NOMO-1 treated with dmso at 0.1 percent for 144 hours (cell line): ENCODE results near the gene VSIG10L.

Experiments
- DNase-seq: peaks from one replicate; lab custom pipeline; 2025; ENCODE audit not compliant: unreplicated experiment; lab: John Stamatoyannopoulos, UW

VSIG10L gene

GRCh38 chr19:51341976-51342580 lies at the start of gene VSIG10L:
VSIG10L (minus strand) TSS chr19:51342139; CDS start chr19:51342124, 15 bp downstream.
- no peak for DNase-seq

- no peak for DNase-seq
Observed at GRCh38 chr19:51391073-51391611, 49.2 kb upstream of the VSIG10L start.

- DNase-seq = no peak
Observed at GRCh38 chr19:51389143-51389542, 47.2 kb upstream of the VSIG10L start.

DNA sequence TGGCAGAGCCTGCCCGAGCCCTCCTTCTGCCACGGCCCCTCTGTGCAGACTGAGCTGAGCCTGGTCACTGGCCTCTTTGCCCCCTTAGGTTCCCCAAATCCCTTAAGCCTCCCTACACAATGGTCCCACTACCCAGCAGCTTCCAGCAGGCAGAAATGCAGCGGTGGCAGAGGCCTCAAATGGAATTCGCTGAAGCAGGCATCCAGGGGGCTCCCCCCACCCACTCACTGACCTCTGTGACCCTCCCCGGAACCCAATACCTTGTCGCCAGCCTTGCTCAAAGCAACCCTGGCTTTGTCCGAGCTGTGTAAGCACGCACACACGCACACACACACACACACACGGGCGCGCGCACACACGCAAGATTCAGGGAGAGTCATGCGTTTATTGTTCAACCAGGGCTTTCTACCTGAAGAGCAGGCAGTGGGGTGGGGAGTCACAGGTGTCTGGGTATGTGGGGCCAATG lies 46.0 kb upstream of the VSIG10L start, which contains the start of gene LIM2:
TSS of gene LIM2 (minus strand) at position 51 of the 466 bp plus-strand sequence. CDS start 531 bp downstream, outside the sequence.
- DNase-seq = no peak

DNA sequence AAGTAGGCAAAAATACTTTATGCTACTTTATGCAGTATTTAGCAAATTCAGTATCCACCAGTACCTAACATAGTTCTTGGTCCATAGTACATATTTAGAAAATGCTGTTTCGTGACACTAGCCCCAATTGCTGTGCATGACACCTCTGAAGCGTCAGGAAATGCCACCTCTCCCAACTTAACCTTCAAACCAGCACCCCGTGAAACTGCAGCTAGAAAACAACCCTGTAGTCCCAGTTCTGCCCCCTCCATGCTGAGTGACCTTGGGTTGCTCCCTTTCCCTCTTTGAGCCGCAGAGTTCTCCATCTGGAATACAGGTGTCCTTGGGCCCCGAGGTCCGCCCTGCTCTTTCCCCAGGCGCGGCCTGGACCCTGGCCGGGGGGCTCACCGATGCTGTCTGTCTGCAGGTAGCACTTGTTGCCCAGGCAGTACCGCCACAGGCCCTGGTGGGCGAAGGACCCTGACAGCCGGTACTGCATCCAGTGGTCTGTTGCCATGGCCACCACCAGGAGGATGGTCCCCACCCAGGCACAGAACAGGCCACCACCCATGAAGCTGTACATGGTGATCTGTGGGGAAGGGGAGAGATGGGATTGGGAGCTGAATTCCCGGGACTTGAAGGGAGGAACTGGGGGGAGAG lies 45.1 kb upstream of the VSIG10L start:
- DNase-seq = no peak

DNA sequence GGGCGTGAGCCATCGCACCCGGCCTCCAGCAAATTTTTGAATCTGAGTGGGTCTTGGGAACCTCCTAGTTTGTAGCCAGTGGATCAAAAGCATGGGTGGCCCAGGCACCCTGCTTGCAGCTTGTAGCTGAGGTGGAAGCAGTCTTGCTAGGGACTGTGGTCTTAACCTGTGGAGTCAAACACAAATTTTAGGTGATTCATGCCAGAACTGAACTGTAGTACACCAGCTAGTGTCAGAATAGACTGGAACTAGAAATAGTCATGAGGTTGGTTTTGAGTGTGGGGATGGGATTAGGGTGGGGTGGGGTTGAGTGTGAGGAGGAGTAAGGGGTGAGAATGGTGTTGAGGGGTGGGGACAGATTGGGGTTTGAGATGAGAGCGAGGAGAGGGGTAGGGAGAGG lies 40.1 kb upstream of the VSIG10L start:
- no peak for DNase-seq

GRCh38 chr19:51380379-51380778 lies 38.4 kb upstream of the VSIG10L start:
- DNase-seq = no peak

DNA sequence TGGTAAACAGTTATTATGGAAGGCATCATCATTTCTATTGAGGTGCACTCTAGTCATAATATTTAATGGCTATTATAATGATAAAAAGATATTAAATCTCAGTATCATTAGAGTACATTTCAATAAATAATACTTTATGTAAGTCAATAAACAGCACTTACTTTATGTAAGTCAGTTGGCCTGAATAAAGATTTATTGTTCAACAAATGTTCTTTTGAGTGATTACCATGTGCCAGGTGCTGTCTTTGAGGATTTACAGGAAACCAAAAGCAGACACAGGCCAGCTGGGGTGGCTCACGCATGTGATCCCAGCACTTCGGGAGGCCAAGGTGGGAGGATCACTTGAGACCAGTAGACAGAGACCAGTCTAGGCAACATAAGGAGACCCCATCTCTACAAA lies 35.5 kb upstream of the VSIG10L start:
- DNase-seq = no peak

GRCh38 chr19:51375504-51376221 lies 33.7 kb upstream of the VSIG10L start:
- no peak for DNase-seq

GRCh38 chr19:51372649-51373504 lies 30.9 kb upstream of the VSIG10L start, which contains the start of gene NKG7:
NKG7 (minus strand) TSS chr19:51372654; CDS start chr19:51372535, 119 bp downstream.
- DNase-seq = peak; percentile 95

- DNase-seq = no peak
Observed at GRCh38 chr19:51372021-51372648, 30.2 kb upstream of the VSIG10L start.

GRCh38 chr19:51371186-51371690 lies 29.3 kb upstream of the VSIG10L start:
- DNase-seq = no peak

DNA sequence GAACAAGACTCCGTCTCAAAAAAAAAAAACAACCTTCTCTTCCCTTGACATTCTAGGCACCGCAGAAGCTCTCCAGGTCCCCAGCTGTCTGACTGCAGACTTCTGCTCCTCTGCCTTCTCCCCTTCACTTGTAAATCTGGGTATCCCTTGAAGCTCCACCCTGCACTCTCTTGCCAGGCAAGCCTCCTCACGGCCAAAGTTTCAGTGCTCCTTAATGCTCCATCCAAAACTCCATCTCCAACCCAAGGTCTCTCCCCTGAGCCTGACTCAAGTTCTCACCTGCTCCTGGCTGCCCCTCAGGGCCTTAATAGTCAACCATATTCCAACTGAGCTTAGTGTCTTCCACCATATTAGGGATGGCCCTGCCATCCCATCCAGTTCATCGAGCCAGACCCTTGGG lies 28.3 kb upstream of the VSIG10L start:
- DNase-seq = no peak

DNA sequence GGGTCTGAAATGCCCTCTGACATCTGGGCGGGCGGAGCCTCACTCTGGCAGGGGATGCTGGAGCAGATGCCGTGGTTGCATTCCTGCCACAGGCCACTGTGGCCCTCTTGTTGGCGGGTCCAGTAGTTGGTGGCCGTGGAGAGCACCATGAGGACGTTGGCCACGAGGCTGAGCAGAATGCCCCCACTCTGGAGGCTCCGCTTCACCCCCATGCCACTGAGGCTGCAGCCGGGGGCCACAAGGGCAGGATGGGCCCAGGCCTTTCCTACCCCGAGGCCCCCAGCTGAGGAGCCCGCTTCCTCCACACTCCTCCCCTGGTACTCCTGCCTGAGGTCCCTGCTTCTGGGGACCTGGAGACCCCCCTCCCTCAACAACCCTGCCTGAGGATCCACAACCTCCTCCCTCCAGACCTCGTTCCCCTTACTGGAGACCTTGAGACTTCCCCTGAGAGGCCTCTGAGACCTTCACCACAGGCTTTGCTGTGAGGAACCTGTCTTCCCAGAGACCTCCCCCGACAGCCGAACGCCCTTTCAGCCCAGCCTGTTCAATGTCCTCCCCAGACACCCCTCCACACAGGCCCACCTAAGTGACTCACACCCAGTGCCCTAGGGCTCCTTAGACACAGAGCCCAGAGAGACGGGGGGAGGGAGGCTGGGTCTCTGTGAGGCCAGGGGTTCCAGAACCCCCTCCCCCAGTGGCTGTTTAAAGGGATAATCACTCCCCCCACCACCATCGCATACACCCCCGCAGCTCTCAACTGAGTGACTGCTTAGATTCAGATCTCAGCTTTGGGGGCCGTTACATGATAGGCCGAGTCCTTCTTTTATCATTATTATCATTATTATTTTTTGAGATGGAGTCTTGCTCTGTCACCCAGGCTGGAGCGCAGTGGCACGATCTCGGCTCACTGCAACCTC lies 26.7 kb upstream of the VSIG10L start, which contains the start of gene CLDND2:
TSS of gene CLDND2 (minus strand) at position 638 of the 917 bp plus-strand sequence. CDS start at position 212, 426 bp downstream.
- DNase-seq = peak; percentile 40

DNA sequence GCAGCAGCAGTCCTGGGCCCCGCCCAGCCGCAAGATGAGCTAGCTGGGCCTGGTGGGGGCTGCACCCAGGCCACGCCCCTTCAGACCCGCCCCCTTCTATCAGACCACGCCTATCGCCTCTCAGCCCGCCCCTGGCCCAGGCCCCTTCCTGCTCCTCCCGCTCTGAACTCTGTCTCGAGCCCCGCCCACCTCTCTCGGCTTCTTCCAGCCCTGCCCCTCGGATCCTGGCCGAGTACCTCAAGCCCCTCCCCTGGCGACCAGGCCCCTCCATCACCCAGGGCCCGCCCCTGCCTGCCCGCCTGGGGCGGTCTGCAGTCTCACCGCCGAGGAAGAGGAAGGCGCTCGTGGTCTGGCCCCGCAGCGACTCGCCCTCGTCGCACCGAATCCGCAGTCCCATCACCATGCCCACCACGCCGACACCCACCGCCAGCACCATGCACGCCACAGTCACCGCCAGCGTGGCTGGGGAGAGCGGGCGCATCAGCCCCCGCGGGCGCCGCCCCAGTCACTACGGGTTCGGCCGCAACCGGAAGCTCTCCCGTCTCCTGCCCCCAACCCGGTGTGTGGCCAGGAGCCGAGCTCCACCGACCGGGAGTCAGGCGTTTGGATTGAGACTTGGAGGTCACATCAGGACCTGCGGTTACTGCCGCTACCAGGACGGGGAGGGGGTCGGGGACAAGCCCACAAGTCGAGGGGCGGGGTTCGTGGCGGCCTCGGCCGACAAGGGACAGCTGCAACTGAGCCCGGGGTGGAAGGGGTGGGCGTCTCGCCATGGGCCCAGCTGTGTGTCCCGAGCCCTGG lies 25.8 kb upstream of the VSIG10L start:
- DNase-seq = peak; percentile 99

- DNase-seq = no peak
Observed at GRCh38 chr19:51367255-51367564, 25.3 kb upstream of the VSIG10L start.

- DNase-seq = peak; percentile 98
Observed at GRCh38 chr19:51366389-51367254, 24.7 kb upstream of the VSIG10L start.
